ENCODE data around the gene ASTN2. TPM values are rescaled to one million over a fixed set of nuclear protein-coding genes. Genes with fewer than 3 reads are reported as not detected.

Gene ASTN2
- total RNA-seq, 4 donors from 2014 or later: 3.0 to 7.0 (median 5.2) TPM

GRCh38 chr9:117425566-117425965 lies 10.7 kb upstream of the ASTN2 start:
- no peaks in the 10 kb centered on the region for H3K4me1 ChIP-seq
- intact Hi-C loops (cut with DNase I; ENCODE audit: low total_unique reads) (no loop called here), in situ Hi-C loops (cut with MboI; ENCODE audit: low pct_ligation_motif_present in 1 of 4, low pct_unique_long_range_greater_than_20kb in 1 of 4, low sequenced_read_pairs in 3 of 4) (no loop called here)

GRCh38 chr9:117424291-117424690 lies 9.4 kb upstream of the ASTN2 start:
- H3K27me3 ChIP-seq: peaks cover 36% of the 10 kb centered on the region
- H3K4me1 ChIP-seq: no peaks in the 10 kb centered on the region
- no peaks in the 10 kb centered on the region for H3K36me3 ChIP-seq
- H3K9me3 ChIP-seq: no peaks in the 10 kb centered on the region
- 69 to 72% methylated on average over 1 of the region's 1 CpG for WGBS, 2 donors (ENCODE audit: low coverage in 1 of 2)
- no peak for DNase-seq
- intact Hi-C loops (cut with DNase I; ENCODE audit: low total_unique reads) (no loop called here), in situ Hi-C loops (cut with MboI; ENCODE audit: low pct_ligation_motif_present in 1 of 4, low pct_unique_long_range_greater_than_20kb in 1 of 4, low sequenced_read_pairs in 3 of 4) (no loop called here)
- H3K4me3 ChIP-seq: no peak overlapping the region
- H3K27ac ChIP-seq: no peak overlapping the region
- no peak for TF ChIP-seq CTCF (IDR thresholded peaks at IDR 0.05)
- no peak for TF ChIP-seq POLR2A (IDR thresholded peaks at IDR 0.05)
- no peak for TF ChIP-seq EP300 (IDR thresholded peaks at IDR 0.05; ENCODE audit: low read depth)
- no peak for TF ChIP-seq POLR2AphosphoS5 (IDR thresholded peaks at IDR 0.05)

More at GRCh38 chr9:117425566-117425965, 10.7 kb upstream of the ASTN2 start:
- Histone ChIP-seq H3K4me3 (no peak overlapping the region), H3K9me3 (no peaks in the 10 kb centered on the region), H3K36me3 (no peaks in the 10 kb centered on the region), H3K27me3 (peaks cover 26% of the 10 kb centered on the region), H3K27ac (no peak overlapping the region)
- TF ChIP-seq POLR2AphosphoS5 (IDR thresholded peaks at IDR 0.05) (no peak), POLR2A (IDR thresholded peaks at IDR 0.05) (no peak), EP300 (IDR thresholded peaks at IDR 0.05; ENCODE audit: low read depth) (no peak), CTCF (IDR thresholded peaks at IDR 0.05) (no peak)
- 83 to 84% methylated on average over 1 to 3 of the region's 3 CpGs for WGBS, 2 donors (ENCODE audit: low coverage in 1 of 2)
- DNase-seq: no peak

GRCh38 chr9:117418111-117418510 lies 3.3 kb upstream of the ASTN2 start:
- Histone ChIP-seq H3K27me3 (peaks cover 79% of the 10 kb centered on the region), H3K4me1 (peaks cover 0 to 20% (median 14%) of the 10 kb centered on the region in 4 donors), H3K27ac (no peak overlapping the region), H3K4me3 (no peak overlapping the region), H3K36me3 (no peaks in the 10 kb centered on the region), H3K9me3 (no peaks in the 10 kb centered on the region)
- in situ Hi-C loops (cut with MboI; ENCODE audit: low pct_ligation_motif_present in 1 of 4, low pct_unique_long_range_greater_than_20kb in 1 of 4, low sequenced_read_pairs in 3 of 4) (no loop called here), intact Hi-C loops (cut with DNase I; ENCODE audit: low total_unique reads) (no loop called here)
- WGBS, 2 donors (ENCODE audit: low coverage in 1 of 2): 89% methylated on average over 1 of the region's 1 CpG; no CpG with 5 or more reads in 1 of the 2 donors
- TF ChIP-seq CTCF (IDR thresholded peaks at IDR 0.05) (no peak), POLR2A (IDR thresholded peaks at IDR 0.05) (no peak), EP300 (IDR thresholded peaks at IDR 0.05; ENCODE audit: low read depth) (no peak)
- DNase-seq: no peak

GRCh38 chr9:117416856-117417255 lies 2.0 kb upstream of the ASTN2 start:
- no peak for TF ChIP-seq EP300 (IDR thresholded peaks at IDR 0.05; ENCODE audit: low read depth)
- TF ChIP-seq CTCF (IDR thresholded peaks at IDR 0.05): no peak
- TF ChIP-seq POLR2A (IDR thresholded peaks at IDR 0.05): no peak
- no peak for TF ChIP-seq POLR2AphosphoS5 (IDR thresholded peaks at IDR 0.05)
- in situ Hi-C loops (cut with MboI; ENCODE audit: low pct_ligation_motif_present in 1 of 4, low pct_unique_long_range_greater_than_20kb in 1 of 4, low sequenced_read_pairs in 3 of 4) (no loop called here), intact Hi-C loops (cut with DNase I; ENCODE audit: low total_unique reads) (no loop called here)
- H3K27ac ChIP-seq: no peak overlapping the region
- no peak for DNase-seq
- H3K9me3 ChIP-seq: no peaks in the 10 kb centered on the region
- no peak overlapping the region for H3K4me3 ChIP-seq
- WGBS, 2 donors (ENCODE audit: low coverage in 1 of 2): 86 to 88% methylated on average over 2 of the region's 2 CpGs
- peaks cover 0 to 22% (median 14%) of the 10 kb centered on the region in 4 donors for H3K4me1 ChIP-seq
- H3K27me3 ChIP-seq: peaks cover 86% of the 10 kb centered on the region
- H3K36me3 ChIP-seq: no peaks in the 10 kb centered on the region

All from transverse colon (tissue), 4 donors.